Stimulated activated CD4-positive, alpha-beta T cell treated with anti-CD3 and anti-CD28 coated beads, Interleukin-15, amount 100 ng/mL, for 1 hour (primary cell): Measurements from ENCODE around the gene CACNB2.

Source experiments
- DNase-seq, 2 donors: peaks; one replicate each; pipeline ENCODE4 v3.0.0-alpha.2; 2020; ENCODE audit warnings: low read depth in 1 of 2, low spot score in 1 of 2

Gene CACNB2

DNA sequence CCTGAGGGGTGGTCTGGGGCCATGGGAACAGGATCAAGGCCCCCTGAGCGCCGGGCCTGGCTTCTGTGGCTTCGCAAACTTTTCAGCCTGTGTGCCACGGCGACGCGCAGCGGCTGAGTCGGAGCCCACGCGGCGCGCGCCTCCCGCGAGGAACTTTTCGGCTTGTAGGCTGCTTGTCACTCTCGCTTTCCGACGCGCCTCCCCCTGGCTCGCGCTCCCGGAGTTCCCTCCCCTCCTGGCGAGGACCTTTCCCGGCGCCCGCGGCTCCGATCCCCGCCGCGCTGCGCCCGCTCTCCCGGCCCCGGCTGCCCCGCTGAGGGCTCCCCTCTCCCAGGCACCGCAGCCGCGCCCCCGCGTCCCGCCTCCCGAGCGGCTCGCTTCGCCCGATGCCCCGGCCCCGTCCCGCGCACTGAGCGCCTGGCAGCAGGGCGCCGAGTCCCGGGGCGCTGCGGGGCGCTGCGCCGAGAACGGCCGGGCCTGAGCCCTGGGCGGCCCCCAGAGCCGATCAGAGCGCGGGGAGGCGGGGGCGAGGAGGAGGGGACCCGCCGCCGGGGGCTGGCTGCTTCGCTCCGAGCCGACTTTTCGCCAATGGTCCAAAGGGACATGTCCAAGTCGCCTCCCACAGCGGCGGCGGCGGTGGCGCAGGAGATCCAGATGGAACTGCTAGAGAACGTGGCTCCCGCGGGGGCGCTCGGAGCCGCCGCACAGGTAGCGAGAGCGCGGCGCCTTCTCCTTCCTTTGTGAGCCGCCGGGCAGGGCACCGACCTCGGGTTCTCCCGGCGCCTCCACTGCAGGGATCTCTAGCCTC is at the start of gene CACNB2:
Gene CACNB2, plus strand, starts transcription at position 276 of the 808 bp plus-strand sequence.
- no peak for DNase-seq

DNA sequence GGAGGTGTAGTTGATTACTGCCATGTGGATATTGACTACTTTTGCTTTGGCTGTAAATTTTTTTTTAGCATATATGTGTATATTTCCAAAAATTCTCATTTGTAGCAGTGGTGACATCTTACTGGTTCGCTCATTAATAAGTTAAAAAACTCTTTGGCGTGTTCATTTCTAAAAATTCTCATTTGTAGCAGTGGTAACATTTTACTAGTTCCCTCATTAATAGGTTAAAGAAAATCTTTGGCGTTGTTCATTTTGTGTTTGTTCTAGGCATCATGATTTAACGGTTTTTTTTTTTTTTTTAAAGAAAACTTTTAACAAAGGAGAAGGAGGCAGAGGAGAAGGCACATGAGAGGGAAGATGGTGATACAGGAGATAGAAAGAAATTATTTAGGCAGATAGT is 45.9 kb upstream of the CACNB2 start:
- no peak for DNase-seq

DNA sequence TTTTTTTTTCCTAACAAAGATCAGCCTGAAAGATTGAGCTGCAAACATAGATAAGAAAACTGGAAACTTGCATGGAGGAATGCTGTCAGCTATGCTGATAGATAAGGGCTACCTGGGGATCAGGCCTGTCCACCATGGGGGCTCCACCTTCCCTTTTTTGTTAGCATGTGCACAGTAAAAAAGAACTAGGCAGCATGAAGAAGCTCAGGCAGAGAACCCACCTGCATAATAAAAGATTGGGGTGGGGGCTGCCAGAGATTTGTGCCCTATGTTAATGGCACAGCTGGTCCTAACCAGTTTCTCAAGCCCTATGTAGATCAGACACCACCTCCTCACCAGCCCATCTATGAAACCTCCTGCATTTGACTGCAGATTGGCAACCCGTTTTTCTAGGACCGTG is 45.4 kb upstream of the CACNB2 start:
- DNase-seq: no peak

DNA sequence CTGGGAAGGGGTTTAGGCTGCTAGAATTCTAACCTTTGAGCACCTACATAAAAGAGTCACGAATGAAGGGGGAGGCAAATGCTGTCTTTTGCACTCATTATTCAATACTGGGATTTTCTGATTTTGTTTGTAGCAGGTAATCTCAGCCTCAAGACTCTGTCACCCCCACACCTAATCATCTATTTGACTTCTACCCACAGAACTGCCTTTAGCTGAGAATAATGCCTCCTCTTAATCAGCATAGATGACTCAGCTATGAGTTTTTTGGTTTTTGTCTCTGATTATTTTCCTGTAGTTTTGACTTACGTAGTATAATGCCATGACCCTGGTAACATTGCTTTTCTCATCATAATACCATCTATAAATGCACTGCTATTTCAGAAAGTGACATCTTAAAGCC is 42.7 kb upstream of the CACNB2 start:
- DNase-seq: no peak

DNA sequence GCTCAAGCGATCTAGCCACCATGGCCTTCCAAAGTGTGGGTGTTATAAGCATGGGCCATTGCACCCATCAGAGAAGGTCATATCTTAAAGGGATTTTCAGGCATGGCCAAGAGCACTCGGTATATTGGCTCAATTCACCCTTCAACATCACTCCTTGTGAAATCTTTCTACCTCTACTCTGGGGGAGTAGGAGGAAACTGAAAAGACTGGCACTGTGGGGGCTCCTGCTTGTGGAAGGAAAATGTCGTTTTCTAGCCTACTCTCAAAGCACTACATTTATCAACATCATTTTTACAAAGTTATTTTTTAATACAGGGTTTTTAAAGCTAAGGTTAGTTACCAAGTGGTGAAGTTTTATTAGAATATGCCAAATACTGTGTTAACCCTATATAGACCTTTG is 42.0 kb upstream of the CACNB2 start:
- no peak for DNase-seq

DNA sequence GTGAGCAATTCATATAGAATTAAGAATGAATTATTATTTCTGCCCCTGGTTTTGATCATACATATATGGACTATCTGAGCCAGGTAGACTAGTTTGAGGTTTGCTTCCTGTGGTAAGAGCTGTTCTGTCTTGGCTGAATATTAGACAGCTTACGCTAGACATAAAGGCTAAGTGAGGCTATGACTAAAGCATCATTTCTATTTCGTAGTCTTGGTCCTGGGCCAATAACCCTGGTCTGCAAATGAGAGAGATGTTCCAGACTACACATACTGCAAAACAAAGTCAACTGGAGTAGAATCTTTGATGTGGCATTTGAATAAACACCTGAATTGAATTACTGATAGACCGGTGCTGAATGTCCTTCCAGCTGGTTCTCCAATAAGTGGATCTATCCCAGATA is 40.8 kb upstream of the CACNB2 start:
- no peak for DNase-seq

DNA sequence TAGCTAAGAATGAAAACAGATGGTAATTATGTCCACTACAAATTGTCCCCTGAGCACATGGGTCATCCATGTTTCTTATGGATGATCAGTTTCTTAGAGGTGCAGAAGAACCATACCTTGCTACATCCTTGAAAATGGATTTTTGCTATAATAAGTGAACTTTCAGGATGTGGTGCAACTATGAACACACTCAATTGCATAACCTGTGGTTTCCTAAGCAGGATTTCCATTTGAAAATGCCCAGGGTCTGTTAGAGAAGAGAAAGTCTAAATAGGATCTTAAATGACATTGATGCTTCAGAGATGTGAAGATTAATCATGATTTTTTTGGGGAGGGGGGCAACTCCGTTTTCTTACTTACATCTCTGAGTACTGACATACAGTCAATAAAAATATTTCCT is 39.6 kb upstream of the CACNB2 start:
- no peak for DNase-seq

DNA sequence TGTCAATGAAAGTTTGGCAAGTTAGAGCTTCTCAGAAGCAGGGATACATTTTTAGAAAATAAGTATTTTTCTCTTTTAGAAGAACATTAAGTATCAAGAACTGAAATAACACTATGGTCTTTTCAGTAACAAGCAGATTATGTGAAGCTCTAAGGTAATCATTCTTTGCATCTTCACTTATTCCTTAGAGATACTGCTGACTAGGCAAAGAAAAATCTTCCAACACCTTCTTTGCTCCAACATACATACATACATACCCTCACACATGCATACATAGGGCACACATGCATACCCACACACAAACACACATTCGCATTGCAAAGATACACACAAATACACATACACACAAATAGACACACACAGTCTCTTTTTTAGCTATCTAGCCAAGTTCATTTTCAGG is 37.8 kb upstream of the CACNB2 start:
- DNase-seq: no peak

DNA sequence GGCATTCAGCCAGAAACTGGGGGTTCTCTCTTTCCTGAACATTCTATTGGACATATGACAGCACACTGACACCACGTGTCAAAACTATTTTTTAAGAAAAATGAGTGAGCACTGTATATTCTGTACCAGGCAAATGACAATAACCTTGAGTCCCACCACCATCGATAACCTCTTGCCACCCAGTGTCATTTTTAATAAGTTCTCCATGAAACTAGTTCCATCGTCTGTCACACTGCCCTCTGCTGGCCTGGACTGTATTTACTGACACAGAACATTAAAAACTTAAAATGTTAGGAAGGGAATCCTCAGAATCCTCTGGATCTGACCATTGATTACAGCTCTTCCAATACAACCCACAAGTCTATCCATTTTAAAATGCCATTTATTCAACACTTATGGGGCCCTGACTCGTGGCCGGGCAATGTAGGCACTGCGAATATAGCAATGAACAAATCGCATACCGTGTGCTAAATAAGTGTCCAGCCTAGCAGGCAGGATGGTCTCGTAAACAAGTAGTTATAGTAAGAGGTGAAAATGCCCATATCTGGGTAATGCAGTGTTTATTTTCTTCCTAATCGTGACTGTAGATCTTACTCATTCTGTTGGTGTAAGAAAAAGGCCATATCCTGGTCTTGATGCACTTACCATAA is 35.9 kb upstream of the CACNB2 start:
- peak in 1 of 2 donors; percentile 18 for DNase-seq

DNA sequence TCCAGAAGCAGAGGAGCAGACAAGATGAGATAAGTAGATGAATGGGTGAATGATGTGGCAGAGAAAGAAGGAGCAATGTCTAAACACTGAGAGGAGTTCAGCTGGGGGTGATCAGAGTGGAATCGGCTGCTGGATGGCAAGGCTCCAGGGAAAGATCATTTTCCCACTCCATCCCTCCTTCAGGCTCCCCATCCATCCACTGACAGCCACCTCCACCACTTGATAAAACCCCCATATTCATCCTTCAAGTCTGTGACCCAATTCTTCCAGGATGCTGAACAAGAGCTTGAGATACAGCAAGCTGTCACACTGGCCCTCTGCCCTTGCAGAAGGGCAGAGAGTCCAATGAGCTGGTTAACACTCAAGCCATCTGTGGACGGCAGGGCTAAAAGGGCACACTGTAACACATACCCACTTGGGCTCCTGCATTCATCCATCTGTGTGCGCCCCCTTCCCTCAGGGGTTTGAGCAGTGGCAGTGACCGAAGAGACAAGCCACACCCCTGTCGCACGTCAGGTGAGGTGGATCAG is 30.8 kb upstream of the CACNB2 start:
- DNase-seq: no peak

DNA sequence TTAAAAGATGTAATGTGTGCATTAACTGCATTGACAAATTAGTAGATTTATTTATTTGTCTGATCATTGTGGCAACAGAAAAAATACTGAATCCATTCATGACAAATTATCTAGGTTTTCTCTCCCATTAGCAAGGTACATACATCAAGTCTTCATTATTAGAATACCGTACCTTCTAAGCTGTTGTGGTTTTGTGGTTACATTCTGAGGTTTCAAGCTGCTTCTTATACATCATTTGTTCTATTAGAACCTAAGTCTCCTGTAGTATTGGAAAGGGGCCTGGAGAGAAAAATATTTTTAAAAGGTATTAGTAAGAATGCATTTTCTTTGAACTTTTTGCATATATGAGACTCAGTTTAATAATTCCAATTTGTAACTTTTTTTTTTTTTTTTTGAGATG is 26.3 kb upstream of the CACNB2 start:
- DNase-seq: no peak

DNA sequence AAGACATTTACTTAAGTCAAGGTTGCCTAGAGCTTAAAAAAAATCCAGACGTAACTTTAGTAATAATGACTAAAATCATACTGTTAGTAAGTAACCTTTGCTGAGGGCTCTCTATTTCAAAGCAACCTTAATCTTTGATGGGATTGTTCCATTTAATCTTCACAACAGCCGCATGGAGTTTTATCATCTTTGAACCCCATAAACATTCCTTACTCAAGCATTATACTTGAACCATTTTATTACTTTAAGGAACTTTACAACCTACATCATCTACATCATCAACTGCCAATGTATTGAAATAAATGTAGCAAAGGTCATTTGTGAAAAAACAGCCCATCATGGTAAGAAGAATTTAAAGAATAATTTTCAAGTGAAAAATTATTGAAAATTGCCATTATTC is 22.9 kb upstream of the CACNB2 start:
- no peak for DNase-seq

DNA sequence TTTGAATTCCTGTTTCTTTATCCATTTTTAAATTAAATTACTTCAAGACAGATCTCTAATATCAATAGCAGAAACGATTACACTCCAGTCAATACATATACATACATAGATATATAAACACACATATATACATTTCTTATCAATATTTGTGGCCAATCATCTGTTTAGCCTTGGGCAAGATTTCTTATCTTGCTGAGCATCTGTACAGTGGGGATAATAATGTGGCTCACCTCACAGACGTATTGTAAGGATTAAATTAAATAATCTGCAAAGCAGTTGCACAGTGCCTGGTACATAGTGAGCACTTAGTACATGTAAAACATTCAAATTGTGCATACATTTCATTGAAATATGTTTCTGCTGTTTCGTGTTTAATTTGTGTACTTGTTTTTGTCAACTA is 17.5 kb upstream of the CACNB2 start:
- DNase-seq: no peak

DNA sequence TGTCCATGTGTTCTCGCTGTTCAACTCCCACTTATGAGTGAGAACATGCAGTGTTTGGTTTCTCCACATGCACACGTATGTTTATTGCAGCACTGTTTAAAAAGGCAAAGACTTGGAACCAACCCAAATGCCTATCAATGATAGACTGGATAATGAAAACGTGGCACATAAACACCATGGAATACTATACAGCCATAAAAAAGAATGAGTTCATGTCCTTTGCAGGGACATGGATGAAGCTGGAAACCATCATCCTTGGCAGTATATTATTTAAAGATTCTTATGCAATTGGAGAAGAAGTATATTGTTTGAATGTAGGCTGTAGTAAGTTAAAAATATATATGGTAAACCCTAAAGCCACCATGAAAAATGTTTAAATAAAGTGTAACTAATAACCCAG is 7.2 kb upstream of the CACNB2 start:
- no peak for DNase-seq

DNA sequence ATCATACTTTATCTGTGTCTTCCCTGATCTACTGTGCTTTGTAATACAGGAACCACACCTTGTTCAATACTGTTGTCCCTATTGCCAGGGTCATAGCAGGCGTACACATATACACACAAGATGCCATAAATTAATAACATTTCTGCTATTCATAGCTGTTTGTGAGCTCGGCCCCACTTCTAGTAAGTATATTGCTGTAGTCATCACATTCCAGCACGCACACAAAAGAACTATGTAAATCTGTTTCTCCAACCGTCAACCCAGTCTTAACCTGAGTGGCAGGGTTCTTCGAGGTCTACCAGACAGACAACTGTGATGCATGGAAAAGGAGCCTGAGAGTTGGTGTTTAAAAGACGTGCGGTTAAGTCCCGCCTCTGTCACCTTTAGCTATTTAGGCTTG is 5.7 kb upstream of the CACNB2 start:
- no peak for DNase-seq

DNA sequence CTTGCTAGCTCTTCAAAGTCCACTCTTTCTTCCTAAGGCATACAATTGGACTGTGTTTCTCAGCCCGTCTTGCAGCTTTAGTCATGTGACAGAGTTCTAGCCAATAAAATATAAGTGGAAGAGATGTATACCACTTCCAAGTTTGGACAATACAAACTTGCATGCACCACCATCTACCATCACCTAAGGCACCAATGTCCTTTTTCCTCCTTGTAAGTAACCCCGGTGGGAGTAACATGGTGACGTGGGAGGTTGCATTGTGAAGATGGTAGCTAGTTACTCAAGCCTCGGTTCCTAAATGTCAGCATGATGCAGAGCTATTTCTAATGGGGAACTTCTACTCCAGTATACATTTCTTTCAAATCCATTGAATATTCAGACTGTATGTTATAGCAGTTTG is 5.3 kb upstream of the CACNB2 start:
- DNase-seq: no peak

DNA sequence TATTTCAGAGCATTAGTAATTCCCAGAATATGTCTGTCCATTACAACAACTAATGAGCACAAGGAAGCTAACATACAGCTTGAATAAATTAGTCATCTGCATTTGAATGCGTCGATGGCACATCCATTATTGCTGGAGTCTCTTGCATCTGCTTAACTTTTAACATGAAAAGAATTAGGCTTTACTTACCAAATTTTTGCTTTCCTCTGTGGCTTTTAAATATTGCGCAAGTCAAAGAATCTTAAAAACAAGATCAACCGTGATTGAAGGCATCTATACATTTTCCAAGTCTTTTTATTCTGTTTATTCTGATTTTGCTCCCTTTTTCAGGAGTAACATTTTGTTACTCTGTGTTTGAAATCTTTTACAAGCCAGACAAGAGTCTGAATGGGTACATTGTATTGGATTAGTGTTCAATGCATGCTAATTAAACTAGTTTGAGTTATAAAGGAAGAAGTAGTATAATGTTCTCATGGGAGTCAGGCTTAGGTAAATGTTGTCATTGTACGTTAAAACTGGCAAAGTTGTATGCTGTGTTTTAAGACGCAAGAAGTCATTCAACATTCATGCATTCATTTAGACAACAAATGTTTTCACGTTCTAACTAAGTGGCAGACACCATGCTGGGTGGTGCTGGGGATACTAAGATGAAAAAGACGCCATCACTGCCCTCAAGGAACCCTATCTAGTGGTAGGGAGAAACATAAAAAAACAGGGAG is 4.0 kb upstream of the CACNB2 start:
- DNase-seq: no peak

DNA sequence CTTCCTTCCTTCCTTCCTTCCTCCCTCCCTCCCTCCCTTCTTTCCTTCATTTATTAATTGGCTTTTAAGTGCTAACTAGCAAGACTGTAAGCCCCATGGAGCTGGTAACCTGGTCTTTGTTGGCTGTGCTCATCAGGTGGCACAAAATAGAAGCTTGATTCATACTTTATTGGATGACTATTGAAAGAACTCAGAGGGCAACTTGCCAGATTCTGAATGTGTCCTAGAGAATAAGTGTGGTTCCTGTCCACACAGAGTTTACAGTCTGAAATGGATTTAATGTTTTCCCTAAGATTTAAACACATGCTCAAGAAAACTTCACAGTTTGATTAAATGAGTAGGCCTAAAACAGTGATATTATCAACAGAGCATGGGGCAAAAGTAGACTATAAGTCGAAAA is 3.1 kb upstream of the CACNB2 start:
- no peak for DNase-seq

DNA sequence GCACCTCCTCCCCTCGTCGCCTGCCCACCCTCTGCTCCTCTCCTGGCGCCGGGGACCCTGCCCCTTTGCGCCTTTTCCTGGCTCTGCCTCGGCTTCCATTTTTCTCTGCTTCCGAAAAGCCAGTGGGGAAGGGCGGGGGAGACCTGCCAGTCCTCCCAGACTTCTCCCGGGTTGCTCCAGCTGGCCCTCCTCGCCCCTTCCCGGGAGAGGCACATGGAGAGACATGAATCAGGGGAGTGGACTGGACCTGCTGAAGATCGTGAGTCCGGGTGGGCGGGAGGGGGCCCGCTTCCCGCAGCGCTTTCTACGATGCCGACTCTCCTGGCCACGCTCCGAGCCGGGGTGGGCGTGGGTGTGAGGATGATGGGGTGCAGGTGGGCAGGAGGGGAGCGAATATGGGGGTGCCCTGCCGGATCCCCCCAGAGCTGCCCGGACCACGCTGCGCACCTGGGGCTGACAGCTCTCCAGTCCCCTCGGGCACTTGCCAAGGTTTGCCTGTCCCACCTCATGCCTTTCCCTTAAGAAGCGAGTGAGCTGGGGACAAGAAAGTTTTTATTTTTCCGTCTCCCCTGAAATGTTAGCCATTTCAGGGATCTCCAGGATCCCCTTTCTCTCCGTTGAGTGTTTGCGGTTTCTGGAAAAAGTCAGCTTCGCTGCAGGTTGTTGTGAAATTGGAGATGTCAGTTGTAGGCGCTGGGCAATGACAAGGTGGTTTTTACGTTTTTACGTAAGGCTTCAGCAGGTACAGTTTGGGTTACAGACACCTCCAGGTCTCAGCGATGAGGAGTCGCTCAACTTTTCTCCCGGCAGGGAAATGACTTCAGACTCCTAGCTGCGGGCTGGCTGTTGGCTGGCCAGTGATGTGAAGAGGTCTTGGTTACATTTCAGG is 977 bp downstream of the CACNB2 start:
- DNase-seq: no peak

DNA sequence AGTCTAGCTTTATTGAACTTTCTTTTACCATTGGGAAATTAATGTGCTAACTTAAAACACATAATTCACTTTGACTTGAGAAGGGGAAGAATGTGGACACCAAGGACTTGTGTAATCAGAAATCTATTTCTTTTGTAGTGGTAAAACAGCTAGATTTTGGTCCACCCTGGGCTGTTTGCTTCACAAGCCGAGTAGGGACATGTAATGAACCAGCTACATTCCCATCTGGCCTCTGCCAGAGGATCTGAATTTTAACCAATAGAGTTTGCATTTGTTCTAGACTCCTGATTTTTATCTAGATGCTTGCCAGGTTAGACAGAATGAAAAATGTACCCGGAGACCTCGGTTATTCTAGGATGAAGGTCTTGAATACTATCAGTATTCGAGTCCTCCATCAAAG is 1.9 kb downstream of the CACNB2 start:
- DNase-seq: no peak

DNA sequence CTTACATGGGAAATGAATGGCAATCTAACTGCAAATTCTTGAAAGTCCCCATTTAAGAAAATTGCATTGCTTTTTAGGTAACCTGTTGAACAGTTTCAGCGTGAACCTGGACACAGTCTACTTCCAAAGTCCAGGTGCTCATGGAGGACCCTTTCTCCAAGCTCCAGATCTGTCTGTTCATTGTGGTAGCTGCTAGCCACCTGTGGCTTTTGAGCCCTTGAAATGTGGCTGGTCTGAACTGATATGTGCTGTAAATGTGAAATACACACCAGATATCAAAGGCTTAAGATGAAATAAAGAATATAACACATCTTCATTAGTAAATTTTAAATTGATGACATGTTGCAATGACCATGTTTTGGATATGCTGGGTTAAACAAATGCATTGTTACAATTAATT is 4.2 kb downstream of the CACNB2 start:
- no peak for DNase-seq
